ENCODE data around the gene SLC45A2. TPM values are rescaled to one million over a fixed set of nuclear protein-coding genes. Genes with fewer than 3 reads are reported as not detected.
"Not testable (repeated sequence)": the region's sequence is repeated elsewhere in the genome, so short reads cannot be mapped to it uniquely, and the experiment has no call there.

The SLC45A2 gene
- total RNA-seq, 4 donors from 2014 or later = 1.2 to 7.6 (median 1.9) TPM

DNA sequence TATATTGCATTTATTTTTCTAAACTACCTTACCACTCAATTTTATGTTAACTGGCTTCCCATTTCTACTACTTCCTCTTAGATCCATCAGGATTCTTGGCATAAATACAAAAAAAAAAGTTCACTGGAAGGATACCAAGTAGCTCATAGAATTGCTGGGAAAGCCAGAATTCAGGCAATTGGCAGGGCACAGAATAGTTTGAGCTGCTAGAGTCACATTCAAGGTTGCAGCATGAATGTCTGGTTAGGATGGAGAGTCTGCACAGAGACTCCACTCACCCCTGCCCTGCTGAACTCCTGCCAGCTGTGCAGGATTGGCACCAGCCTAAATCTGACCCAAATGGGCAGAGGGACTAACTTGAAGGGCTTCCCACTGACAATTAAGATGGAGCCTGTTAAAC is 28.3 kb upstream of the SLC45A2 start:
- no peak overlapping the region for H3K4me3 ChIP-seq
- H3K9me3 ChIP-seq = no peaks in the 10 kb centered on the region
- no peaks in the 10 kb centered on the region for H3K36me3 ChIP-seq
- no peak overlapping the region for H3K27ac ChIP-seq
- no peak for DNase-seq (ENCODE audit: low spot score in 2 of 2)
- peaks cover 8% of the 10 kb centered on the region for H3K4me1 ChIP-seq
- TF ChIP-seq EP300 (IDR thresholded peaks at IDR 0.05) (no peak), POLR2A (IDR thresholded peaks at IDR 0.05) (no peak), CTCF (IDR thresholded peaks at IDR 0.05) (no peak), POLR2AphosphoS5 (IDR thresholded peaks at IDR 0.05) (no peak)
- H3K27me3 ChIP-seq = no peaks in the 10 kb centered on the region

GRCh38 chr5:34011536-34011935 is 27.0 kb upstream of the SLC45A2 start:
- Histone ChIP-seq H3K9me3 (no peaks in the 10 kb centered on the region), H3K27ac (no peak overlapping the region), H3K36me3 (no peaks in the 10 kb centered on the region), H3K4me3 (no peak overlapping the region), H3K4me1 (peaks cover 17% of the 10 kb centered on the region), H3K27me3 (no peaks in the 10 kb centered on the region)
- DNase-seq (ENCODE audit: low spot score in 2 of 2) = no peak
- 76% methylated on average over 4 of the region's 4 CpGs for WGBS
- no peak for TF ChIP-seq EP300 (IDR thresholded peaks at IDR 0.05)
- no peak for TF ChIP-seq POLR2AphosphoS5 (IDR thresholded peaks at IDR 0.05)
- TF ChIP-seq CTCF (IDR thresholded peaks at IDR 0.05) = no peak
- no peak for TF ChIP-seq POLR2A (IDR thresholded peaks at IDR 0.05)

DNA sequence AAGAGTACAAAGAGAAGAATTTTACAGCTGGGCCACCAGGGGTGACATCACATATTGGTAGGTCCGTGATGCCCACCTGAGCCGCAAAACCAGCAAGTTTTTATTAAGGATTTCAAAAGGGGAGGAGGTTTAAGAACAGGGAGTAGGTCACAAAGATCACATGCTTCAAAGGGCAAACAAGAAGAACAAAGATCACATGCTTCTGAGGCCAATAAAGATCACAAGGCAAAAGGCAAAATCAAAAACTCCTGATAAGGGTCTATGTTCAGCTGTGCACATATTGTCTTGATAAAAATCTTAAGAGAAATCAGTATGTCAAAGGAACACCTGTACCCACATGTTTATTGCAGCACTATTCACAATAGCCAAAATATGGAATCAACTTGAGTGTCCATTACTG is 25.7 kb upstream of the SLC45A2 start:
- WGBS = 95% methylated on average over 2 of the region's 2 CpGs
- not testable (repeated sequence) for H3K27ac ChIP-seq

DNA sequence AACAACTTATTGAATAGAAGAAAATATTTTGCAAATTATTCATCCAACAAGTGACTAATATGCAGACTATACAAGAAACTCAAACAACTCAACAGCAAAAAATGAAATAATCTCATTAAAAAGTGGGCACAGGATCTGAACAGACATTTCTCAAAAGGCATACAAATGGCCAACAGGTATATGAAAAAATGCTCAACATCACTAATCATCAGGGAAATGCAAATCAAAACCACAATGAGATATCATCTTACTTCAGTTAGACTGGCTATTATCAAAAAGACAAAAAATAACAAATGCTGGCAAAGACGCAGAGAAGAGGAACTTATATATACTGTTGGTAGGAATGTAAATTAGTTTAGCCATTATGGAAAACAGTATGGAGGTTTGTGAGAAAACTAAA is 25.1 kb upstream of the SLC45A2 start:
- H3K27me3 ChIP-seq = no peaks in the 10 kb centered on the region
- 66% methylated on average over 1 of the region's 1 CpG for WGBS
- H3K4me1 ChIP-seq = peaks cover 25% of the 10 kb centered on the region
- DNase-seq (ENCODE audit: low spot score in 2 of 2) = no peak
- H3K4me3 ChIP-seq = no peak overlapping the region
- no peaks in the 10 kb centered on the region for H3K36me3 ChIP-seq
- no peaks in the 10 kb centered on the region for H3K9me3 ChIP-seq
- H3K27ac ChIP-seq = no peak overlapping the region
- no peak for TF ChIP-seq POLR2AphosphoS5 (IDR thresholded peaks at IDR 0.05)
- no peak for TF ChIP-seq POLR2A (IDR thresholded peaks at IDR 0.05)
- no peak for TF ChIP-seq CTCF (IDR thresholded peaks at IDR 0.05)
- TF ChIP-seq EP300 (IDR thresholded peaks at IDR 0.05) = no peak

More for the DNA sequence above, 25.7 kb upstream of the SLC45A2 start:
- DNase-seq (ENCODE audit: low spot score in 2 of 2); H3K4me3 ChIP-seq; H3K9me3 ChIP-seq; H3K27me3 ChIP-seq; H3K36me3 ChIP-seq: not testable (repeated sequence)
- peaks cover 25% of the 10 kb centered on the region for H3K4me1 ChIP-seq

GRCh38 chr5:34008802-34009201 is 24.3 kb upstream of the SLC45A2 start:
- DNase-seq (ENCODE audit: low spot score in 2 of 2) = no peak

More at GRCh38 chr5:34008802-34009201, 24.3 kb upstream of the SLC45A2 start:
- H3K27me3 ChIP-seq = no peaks in the 10 kb centered on the region
- H3K4me1 ChIP-seq = peaks cover 25% of the 10 kb centered on the region
- H3K4me3 ChIP-seq = peak overlapping the region; percentile 60
- WGBS = 6% methylated on average over 1 of the region's 1 CpG
- peak overlapping the region; percentile 93 for H3K27ac ChIP-seq
- H3K36me3 ChIP-seq = peaks cover 1% of the 10 kb centered on the region
- no peaks in the 10 kb centered on the region for H3K9me3 ChIP-seq
- no peak for TF ChIP-seq POLR2A (IDR thresholded peaks at IDR 0.05)
- no peak for TF ChIP-seq CTCF (IDR thresholded peaks at IDR 0.05)
- no peak for TF ChIP-seq EP300 (IDR thresholded peaks at IDR 0.05)
- TF ChIP-seq POLR2AphosphoS5 (IDR thresholded peaks at IDR 0.05) = no peak
